ENCODE measurements around the gene MYLIP.
A peak's percentile ranks its signal among the peaks of the same experiment; 100 is the strongest.

Gene MYLIP

DNA sequence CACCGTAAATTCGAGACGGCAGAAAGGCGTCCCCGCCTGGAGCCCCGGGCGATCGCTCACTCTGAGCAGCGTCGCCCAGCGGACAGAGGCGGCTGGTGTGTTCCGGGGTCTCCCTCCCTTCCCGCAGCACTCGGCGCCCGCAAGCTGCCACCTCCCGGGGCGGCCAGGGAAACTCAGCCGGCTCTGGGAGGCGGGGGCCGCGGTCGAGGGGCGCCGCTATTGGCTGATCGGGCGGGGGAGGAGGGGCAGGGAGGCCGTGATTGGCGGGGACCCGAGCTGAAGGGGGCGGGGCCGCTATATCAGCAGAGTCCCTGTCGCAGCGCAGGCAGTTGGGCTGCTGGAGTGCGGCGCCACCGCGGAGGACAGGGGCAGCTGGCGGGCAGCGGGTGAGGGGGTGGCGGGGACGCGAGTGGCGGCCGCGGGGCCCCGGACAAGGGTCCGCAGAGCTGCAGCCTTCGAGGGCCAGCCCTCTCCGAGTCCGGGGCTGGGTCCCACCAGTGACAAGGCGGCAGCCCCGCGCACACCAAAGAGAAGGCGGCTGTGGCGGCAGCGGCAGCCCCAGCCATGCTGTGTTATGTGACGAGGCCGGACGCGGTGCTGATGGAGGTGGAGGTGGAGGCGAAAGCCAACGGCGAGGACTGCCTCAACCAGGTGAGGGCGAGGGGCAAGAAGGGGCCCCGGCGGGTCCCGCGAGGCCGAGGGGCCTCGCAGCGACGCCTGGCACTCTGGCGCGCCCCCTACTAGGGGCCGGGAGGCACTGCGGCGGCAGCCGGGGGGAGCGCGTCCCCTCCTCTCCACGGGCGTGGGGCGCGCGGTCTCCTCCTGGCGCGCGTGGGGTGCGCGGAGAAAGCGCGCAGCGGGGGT lies at the start of gene MYLIP:
Gene MYLIP, plus strand, starts transcription at position 328 of the 864 bp plus-strand sequence. Its CDS starts 237 bp downstream, at position 565.
- Mint-ChIP-seq H3K27ac (peak within 1 kb of the TSS; percentile 96), H3K4me1 (ENCODE audit: low read depth) (peaks cover 46% of the 10 kb centered on the region), H3K9me3 (ENCODE audit: low read depth) (no peaks in the 10 kb centered on the region), H3K4me3 (peak within 1 kb of the TSS; percentile 97), H3K36me3 (no peaks in the 10 kb centered on the region), H3K27me3 (peaks cover 1% of the 10 kb centered on the region)

DNA sequence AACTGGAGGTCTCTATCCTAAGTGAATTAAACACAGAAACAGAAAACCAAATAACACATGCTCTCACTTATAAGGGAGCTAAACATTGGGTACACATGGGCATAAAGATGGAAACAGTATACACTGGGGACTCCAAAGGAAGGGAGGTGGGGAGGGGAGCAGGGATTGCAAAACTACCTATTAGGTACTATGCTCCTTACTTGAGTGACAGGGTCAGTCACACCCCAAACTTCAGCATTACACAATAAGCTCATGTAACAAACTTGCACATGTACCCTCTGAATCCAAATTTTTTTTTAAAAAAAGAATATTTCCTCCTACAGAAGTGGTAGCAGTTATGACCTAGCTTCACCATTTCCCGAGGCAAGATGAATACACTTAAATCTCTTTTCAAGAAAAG lies 49.5 kb upstream of the MYLIP start:
- no peaks in the 10 kb centered on the region for H3K4me1 Mint-ChIP-seq (ENCODE audit: low read depth)
- H3K27me3 Mint-ChIP-seq: no peaks in the 10 kb centered on the region
- H3K9me3 Mint-ChIP-seq (ENCODE audit: low read depth): no peaks in the 10 kb centered on the region
- no peak overlapping the region for H3K4me3 Mint-ChIP-seq
- no peak overlapping the region for H3K27ac Mint-ChIP-seq
- no peaks in the 10 kb centered on the region for H3K36me3 Mint-ChIP-seq

DNA sequence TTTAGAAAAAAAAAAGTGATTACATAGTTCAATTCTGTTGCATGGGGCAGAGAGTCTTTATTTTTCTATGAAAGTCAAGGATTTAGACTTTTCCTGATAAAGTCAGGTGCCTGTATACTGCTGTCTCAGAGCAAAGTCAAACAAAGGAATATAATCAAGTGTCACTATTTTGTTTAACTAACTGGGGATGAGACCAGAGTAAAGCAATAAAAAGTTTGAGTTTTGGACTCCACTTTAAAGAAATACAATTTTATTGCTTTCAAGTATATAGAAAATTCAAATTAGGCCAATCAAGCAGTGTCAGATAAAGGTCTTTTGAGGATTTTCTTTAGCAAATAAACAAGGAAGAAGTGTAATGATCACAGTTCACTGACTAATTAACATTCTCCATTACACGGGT lies 48.7 kb upstream of the MYLIP start:
- no peaks in the 10 kb centered on the region for H3K9me3 Mint-ChIP-seq (ENCODE audit: low read depth)
- H3K27ac Mint-ChIP-seq: no peak overlapping the region
- H3K27me3 Mint-ChIP-seq: no peaks in the 10 kb centered on the region
- H3K4me1 Mint-ChIP-seq (ENCODE audit: low read depth): no peaks in the 10 kb centered on the region
- H3K36me3 Mint-ChIP-seq: no peaks in the 10 kb centered on the region
- H3K4me3 Mint-ChIP-seq: no peak overlapping the region

DNA sequence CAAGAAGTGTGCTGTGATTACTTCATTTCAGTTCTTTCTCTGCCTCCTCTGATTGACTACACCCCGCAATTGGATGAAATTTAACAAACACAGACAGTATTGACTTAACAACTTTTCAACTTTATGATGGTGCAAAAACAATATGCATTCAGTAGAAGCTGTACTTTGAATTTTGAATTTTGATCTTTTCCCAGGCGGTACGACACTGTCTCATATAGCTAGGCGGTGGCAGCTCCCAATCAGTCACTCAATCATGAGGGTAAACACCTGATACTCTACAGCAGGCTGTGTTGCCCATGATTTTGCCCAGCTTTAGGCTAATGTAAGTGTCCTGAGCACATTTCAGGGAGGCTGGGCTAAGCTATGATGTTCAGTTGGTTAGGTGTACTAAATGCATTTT lies 47.6 kb upstream of the MYLIP start:
- H3K36me3 Mint-ChIP-seq: no peaks in the 10 kb centered on the region
- H3K27ac Mint-ChIP-seq: no peak overlapping the region
- H3K4me1 Mint-ChIP-seq (ENCODE audit: low read depth): no peaks in the 10 kb centered on the region
- H3K4me3 Mint-ChIP-seq: no peak overlapping the region
- no peaks in the 10 kb centered on the region for H3K27me3 Mint-ChIP-seq
- no peaks in the 10 kb centered on the region for H3K9me3 Mint-ChIP-seq (ENCODE audit: low read depth)

DNA sequence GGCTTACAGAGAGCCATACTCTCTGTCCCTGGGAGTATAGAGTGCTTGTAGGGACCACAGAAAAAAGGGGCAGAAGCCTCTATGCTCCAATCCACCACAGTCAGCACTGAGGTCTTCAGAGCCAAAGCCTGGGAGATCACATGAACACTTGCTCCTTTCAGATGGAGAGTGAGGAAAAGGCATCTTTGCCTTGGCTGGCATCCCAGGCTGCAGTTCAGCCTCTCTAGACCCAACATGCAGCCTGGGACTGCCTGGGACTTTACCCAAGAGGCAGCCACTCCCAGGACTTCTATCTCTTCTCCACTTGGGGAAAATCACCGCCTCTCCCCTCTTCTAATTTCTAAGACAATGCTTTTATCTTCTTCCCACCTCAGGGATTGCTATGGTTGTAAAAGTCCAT lies 46.5 kb upstream of the MYLIP start:
- Mint-ChIP-seq H3K36me3 (no peaks in the 10 kb centered on the region), H3K9me3 (ENCODE audit: low read depth) (no peaks in the 10 kb centered on the region), H3K27me3 (no peaks in the 10 kb centered on the region), H3K4me3 (no peak overlapping the region), H3K4me1 (ENCODE audit: low read depth) (no peaks in the 10 kb centered on the region), H3K27ac (no peak overlapping the region)

DNA sequence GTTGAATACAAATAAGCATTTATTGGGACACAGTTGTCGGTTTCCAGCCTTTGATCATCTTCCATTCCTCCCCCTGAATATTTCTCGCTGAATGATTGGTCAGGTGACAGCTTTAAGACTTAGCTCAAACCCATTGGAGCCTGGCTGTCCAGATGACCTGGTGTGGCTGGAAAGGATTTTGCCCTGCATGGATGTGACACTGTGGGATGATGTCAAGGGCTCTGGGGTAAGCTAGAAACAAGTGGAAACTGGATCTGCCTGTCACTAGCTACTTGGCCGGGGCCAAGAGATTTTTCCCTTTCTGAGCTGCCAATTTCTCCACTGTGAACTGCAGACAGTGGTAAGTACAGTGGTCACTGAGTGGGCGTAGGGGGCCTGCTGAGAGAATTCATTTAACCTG lies 41.9 kb upstream of the MYLIP start:
- Mint-ChIP-seq H3K4me1 (ENCODE audit: low read depth) (no peaks in the 10 kb centered on the region), H3K27ac (no peak overlapping the region), H3K36me3 (no peaks in the 10 kb centered on the region), H3K4me3 (no peak overlapping the region), H3K27me3 (peaks cover 4% of the 10 kb centered on the region), H3K9me3 (ENCODE audit: low read depth) (no peaks in the 10 kb centered on the region)

DNA sequence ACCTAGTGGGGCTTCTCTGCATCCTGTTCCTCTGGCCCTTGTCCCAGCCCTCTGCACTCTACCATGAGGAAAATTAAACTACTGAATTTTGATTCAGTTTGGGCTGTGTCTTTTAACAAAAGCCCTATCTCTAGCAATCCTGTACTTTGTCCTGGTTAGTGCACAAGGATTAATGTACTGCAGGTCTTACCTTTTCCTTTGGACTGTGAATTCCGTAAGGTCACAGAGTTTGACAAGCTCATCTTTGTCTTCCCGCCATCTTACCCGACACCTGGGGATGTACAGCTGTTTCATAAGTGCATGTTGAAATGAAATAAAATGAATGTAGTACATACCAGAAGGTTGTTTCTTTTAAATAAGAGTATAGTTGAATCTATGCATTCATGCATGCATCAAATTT lies 41.5 kb upstream of the MYLIP start:
- Mint-ChIP-seq H3K27me3 (peaks cover 5% of the 10 kb centered on the region), H3K9me3 (ENCODE audit: low read depth) (no peaks in the 10 kb centered on the region), H3K4me1 (ENCODE audit: low read depth) (no peaks in the 10 kb centered on the region), H3K4me3 (no peak overlapping the region), H3K36me3 (no peaks in the 10 kb centered on the region), H3K27ac (no peak overlapping the region)

DNA sequence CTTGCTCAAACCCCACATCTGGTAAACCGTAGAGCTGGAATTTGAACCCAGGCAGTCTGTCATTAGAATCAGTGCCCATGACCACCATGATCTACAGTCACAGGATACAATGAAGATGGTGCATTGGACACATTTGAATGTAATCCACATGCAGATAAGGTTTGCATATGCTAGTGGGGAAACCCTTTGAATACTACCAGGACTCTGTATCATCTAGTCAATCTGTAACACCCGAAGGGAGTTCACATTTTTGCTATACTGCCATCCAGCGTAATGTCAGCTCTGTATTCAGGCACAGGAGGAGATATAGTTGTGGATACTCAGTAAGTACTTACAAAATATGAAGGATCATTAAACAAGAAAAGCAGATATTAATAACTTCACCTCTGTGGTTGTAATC lies 40.5 kb upstream of the MYLIP start:
- no peak overlapping the region for H3K4me3 Mint-ChIP-seq
- no peaks in the 10 kb centered on the region for H3K9me3 Mint-ChIP-seq (ENCODE audit: low read depth)
- no peak overlapping the region for H3K27ac Mint-ChIP-seq
- peaks cover 7% of the 10 kb centered on the region for H3K27me3 Mint-ChIP-seq
- H3K36me3 Mint-ChIP-seq: no peaks in the 10 kb centered on the region
- H3K4me1 Mint-ChIP-seq (ENCODE audit: low read depth): no peaks in the 10 kb centered on the region

DNA sequence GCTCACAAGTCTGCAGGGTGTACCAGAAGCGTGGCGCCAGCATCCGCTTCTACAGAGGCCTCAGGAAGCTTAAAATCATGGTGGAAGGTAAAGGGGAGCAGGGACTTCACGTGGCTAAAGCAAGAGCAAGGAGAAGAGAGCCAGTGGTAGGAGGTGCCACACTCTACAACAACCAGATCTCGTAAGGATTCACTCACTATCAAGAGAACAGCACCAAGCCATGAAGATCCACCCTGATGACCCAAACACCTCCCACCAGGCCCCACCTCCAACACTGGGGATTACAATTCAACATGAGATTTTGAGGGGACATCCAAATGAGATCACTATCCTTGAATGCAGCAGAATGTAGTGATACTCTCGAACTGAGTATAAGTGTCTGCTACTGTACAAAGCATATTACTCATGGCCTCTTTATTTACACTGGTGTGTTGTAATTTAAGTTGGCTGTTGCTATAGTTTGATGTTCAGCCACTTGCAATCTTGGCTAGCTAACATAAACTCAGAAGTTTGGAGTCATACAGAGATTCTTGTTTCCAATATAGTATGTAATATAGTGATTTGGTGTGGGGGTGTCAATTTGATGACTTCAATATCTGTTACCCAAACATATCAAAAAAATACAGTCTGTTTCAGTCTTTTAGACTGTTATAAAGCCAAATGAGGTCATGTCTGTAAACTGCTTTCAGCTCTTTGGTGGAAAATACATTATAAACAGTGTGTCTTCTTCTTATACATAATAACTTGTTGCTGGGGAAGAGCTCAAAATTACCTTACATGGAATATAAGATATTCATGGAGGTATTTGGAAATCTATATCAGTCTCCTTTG lies 39.4 kb upstream of the MYLIP start:
- Mint-ChIP-seq H3K4me1 (ENCODE audit: low read depth) (no peaks in the 10 kb centered on the region), H3K36me3 (no peaks in the 10 kb centered on the region), H3K27ac (no peak overlapping the region), H3K9me3 (ENCODE audit: low read depth) (no peaks in the 10 kb centered on the region), H3K27me3 (peaks cover 7% of the 10 kb centered on the region), H3K4me3 (no peak overlapping the region)

DNA sequence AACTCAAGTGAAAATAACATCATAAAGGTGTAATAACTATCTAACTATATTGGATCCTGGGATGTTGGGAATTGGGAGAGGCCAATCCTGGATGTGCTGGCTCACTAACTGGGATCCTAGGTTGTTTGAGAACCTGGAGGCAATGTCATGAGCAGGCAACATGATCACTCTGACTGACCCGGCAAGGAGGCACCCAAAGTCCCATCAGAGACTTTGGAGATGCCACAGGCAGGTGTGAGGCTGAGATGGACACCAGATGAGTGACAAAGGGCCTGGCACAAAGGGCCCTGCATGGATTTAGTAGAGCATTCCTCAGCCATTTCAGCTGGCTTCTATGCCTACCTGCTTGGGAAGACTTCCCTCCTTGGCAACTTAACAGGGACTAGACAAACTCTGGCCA lies 38.4 kb upstream of the MYLIP start:
- no peaks in the 10 kb centered on the region for H3K4me1 Mint-ChIP-seq (ENCODE audit: low read depth)
- no peak overlapping the region for H3K4me3 Mint-ChIP-seq
- H3K36me3 Mint-ChIP-seq: no peaks in the 10 kb centered on the region
- no peak overlapping the region for H3K27ac Mint-ChIP-seq
- peaks cover 7% of the 10 kb centered on the region for H3K27me3 Mint-ChIP-seq
- H3K9me3 Mint-ChIP-seq (ENCODE audit: low read depth): no peaks in the 10 kb centered on the region

DNA sequence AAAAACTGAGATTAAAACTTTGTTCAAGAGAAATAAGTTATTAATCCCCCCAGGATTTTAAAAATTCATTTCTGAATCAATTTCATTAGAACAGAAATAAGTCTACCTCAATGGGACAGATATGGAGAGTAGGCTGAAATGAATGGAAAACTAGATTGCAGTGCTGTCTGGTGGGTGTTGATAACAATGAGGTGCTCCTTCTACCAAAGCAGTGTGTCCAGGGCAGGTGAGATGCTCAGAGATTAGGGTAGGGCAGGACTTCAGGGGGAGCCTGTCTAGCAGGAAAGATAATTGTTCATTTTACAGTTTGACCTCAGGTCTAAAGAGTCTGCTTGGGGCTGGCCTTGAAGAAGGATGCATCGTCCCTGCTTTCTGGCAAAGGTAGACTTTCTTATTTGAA lies 38.0 kb upstream of the MYLIP start:
- peaks cover 7% of the 10 kb centered on the region for H3K27me3 Mint-ChIP-seq
- no peak overlapping the region for H3K27ac Mint-ChIP-seq
- no peaks in the 10 kb centered on the region for H3K4me1 Mint-ChIP-seq (ENCODE audit: low read depth)
- H3K4me3 Mint-ChIP-seq: no peak overlapping the region
- H3K36me3 Mint-ChIP-seq: no peaks in the 10 kb centered on the region
- H3K9me3 Mint-ChIP-seq (ENCODE audit: low read depth): no peaks in the 10 kb centered on the region

DNA sequence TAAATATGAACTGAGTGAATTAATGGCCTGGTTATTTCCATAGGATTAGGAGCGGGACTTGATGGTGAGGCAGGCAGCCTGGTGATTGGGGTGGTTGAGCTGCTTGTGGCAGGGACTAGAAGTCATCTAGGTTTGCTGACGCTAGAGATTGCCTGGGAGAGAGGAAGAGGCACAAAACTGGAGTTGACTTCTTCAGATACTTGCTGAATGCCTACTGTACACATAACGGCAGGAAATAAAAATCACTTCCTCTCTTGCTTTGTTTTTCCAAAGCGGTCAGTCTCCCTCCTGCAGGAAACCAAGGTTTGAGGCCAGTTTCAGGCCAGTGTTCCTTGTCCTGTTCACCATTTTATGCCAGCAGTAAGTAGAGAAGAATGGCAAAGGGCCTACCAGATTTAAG lies 36.7 kb upstream of the MYLIP start:
- H3K27me3 Mint-ChIP-seq: peaks cover 7% of the 10 kb centered on the region

DNA sequence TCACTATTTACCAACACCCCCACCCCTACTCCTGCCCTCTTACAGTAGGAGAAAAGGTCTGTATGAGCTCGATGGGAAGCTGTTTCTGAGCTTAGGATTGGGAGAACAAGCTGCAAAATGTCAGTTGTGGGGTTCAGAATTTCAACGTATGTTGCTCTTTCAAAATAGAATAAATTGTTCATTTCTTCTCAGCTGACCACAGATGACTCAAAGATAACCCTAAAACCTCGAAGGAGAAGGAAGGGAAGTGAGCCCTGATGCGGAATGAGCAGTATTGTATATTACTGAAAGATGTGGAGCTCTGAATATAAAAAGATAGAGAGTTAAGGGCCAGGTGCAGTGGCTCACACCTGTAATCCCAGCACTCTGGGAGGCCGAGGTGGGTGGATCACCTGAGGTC lies 35.9 kb upstream of the MYLIP start:
- H3K36me3 Mint-ChIP-seq: peaks cover 5% of the 10 kb centered on the region
- no peaks in the 10 kb centered on the region for H3K4me1 Mint-ChIP-seq (ENCODE audit: low read depth)
- H3K4me3 Mint-ChIP-seq: no peak overlapping the region
- no peaks in the 10 kb centered on the region for H3K9me3 Mint-ChIP-seq (ENCODE audit: low read depth)
- peaks cover 6% of the 10 kb centered on the region for H3K27me3 Mint-ChIP-seq
- no peak overlapping the region for H3K27ac Mint-ChIP-seq

More for the DNA sequence above, 36.7 kb upstream of the MYLIP start:
- no peaks in the 10 kb centered on the region for H3K9me3 Mint-ChIP-seq (ENCODE audit: low read depth)
- peaks cover 5% of the 10 kb centered on the region for H3K36me3 Mint-ChIP-seq
- H3K27ac Mint-ChIP-seq: no peak overlapping the region
- H3K4me1 Mint-ChIP-seq (ENCODE audit: low read depth): no peaks in the 10 kb centered on the region
- H3K4me3 Mint-ChIP-seq: no peak overlapping the region

DNA sequence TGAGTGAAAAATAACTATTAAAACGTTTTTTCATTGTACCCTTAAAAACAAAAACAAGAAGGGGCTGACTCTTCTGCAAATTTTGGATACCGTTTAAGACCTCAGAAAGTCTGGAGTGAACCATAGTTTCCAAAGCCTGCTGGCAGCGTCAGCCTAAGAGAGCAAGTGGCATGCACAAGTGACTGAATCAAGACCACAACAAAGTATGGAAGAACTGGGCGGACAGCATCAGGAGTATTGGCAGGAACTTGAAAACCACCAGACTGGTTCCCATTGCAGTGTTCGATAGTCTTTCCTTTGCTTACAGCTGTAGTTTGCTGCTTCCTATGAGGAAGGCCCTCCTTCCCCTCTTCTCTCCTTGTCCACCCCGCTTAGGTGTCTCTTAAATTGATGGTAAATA lies 33.7 kb upstream of the MYLIP start:
- H3K9me3 Mint-ChIP-seq (ENCODE audit: low read depth): no peaks in the 10 kb centered on the region
- peaks cover 5% of the 10 kb centered on the region for H3K36me3 Mint-ChIP-seq
- no peaks in the 10 kb centered on the region for H3K4me1 Mint-ChIP-seq (ENCODE audit: low read depth)
- peaks cover 5% of the 10 kb centered on the region for H3K27me3 Mint-ChIP-seq
- no peak overlapping the region for H3K4me3 Mint-ChIP-seq
- no peak overlapping the region for H3K27ac Mint-ChIP-seq

DNA sequence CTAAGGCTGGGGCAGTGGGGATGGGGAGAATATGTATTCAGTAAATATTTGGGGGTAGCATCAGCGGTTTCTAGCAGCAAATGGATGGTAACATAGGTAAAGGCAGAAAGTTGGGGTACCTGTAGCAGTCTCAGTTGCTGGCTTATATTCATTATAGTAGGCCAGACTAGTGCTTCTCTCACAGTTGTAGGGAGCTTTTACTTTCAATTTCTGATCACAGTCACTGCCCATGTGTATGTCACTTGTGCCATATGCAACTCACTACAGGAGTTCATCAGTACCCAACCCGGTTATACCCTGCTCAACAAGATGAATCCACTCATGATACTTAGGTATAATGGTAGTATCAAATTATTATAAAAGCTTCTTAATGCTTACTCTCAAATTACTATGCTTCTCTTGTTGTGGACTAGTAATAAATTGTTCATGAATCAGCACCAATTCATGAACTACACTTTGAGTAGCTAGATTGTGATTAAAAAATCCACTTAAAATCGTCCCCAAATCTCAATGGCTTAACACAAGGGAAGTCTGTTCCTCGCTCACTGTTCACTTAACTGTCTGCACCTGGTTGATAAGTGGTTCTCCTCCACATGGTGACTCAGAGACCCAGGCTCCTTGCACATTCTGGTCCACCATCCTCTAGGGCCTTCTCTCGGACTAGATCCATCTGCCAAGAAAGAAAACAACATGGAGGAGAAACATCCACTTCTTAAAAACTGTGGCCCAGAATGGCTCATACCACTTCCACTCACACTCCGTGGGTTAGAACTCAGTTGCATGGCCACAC lies 31.3 kb upstream of the MYLIP start:
- H3K36me3 Mint-ChIP-seq: peaks cover 8% of the 10 kb centered on the region
- H3K27me3 Mint-ChIP-seq: peaks cover 2% of the 10 kb centered on the region
- no peak overlapping the region for H3K27ac Mint-ChIP-seq
- no peak overlapping the region for H3K4me3 Mint-ChIP-seq
- H3K9me3 Mint-ChIP-seq (ENCODE audit: low read depth): no peaks in the 10 kb centered on the region
- H3K4me1 Mint-ChIP-seq (ENCODE audit: low read depth): no peaks in the 10 kb centered on the region
